Urinary bladder (tissue), 4 donors: Measurements from ENCODE around the gene IRF9. TPM values are rescaled to one million over a fixed set of nuclear protein-coding genes. Genes with fewer than 3 reads are reported as not detected.

ENCODE experiments used
- DNase-seq: peaks from one replicate; pipeline ENCODE4 v3.0.0-alpha.2; 2015; ENCODE audit errors: extremely low spot score
- H3K27ac ChIP-seq: one replicate; pipeline ENCODE4 v1.5.1; 2013; ENCODE audit warnings: low read depth, mild to moderate bottlenecking, moderate library complexity
- H3K36me3 ChIP-seq: one replicate; pipeline ENCODE4 v1.6.1; 2013; ENCODE audit warnings: mild to moderate bottlenecking, moderate library complexity; ENCODE audit not compliant: insufficient read depth
- H3K4me1 ChIP-seq: one replicate; pipeline ENCODE4 v1.6.1; 2013; ENCODE audit warnings: mild to moderate bottlenecking, moderate library complexity; ENCODE audit not compliant: insufficient read depth
- H3K4me3 ChIP-seq: one replicate; pipeline ENCODE4 v1.5.1; 2013; ENCODE audit warnings: low read depth, low read length
- WGBS: extraction: QIAGEN DNeasy Blood & Tissue Kit; methylation state at CpG from one replicate; pipeline ENCODE4 v1.1.7; 2013; 5-methylcytosine and 5-hydroxymethylcytosine counted together
- polyA plus RNA-seq: library from polyadenylated mRNA; stranded (reverse); fragments of 200-250 nt; gene quantifications from one replicate; pipeline ENCODE4 v1.2.3, GENCODE V29; 2013
- total RNA-seq: library from RNA; depleted of rRNA; stranded (reverse); fragments of >200 nt; gene quantifications from one replicate; pipeline ENCODE4 v1.2.3, GENCODE V29; 2014
- donor health status: healthy with polysubstance abuse.
- donor health status: healthy.

Gene IRF9
- total and polyA plus RNA-seq, 2 donors: 56.8 to 106 TPM

DNA sequence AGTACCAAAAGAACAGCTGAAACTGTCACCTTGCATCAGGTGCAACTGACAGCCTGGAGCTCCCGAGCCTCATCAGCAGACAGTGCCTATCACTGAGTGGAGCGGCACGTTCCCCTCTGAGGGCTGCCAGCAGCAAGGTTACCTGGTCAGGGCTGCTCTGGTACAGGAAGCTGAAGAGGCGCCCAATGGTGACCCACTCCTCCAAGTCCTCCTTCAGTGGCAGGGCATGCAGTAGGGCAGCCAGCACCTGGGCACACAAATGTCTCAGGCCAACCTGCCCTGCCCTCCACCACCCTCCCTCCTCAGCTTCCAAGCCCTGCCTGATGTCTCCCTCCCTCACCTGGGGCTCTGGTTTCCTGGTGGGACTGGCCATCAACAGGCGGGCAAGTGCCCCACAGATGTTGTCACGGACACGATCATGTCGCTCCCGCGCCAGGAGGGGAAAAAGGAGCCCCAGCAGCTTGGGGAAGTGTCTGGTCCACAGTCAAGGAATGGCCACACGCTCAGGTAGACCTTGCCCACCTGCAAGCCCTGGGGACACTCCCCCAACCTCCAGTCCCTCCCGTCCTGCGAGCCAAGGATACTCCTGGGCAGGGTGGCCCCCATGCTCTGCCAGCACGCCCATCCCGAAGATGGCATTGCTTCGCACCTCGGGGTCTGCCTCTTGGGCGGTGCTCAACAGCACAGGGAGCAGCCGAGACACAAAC is 20.5 kb downstream of the IRF9 start:
- no peak overlapping the region for H3K27ac ChIP-seq

DNA sequence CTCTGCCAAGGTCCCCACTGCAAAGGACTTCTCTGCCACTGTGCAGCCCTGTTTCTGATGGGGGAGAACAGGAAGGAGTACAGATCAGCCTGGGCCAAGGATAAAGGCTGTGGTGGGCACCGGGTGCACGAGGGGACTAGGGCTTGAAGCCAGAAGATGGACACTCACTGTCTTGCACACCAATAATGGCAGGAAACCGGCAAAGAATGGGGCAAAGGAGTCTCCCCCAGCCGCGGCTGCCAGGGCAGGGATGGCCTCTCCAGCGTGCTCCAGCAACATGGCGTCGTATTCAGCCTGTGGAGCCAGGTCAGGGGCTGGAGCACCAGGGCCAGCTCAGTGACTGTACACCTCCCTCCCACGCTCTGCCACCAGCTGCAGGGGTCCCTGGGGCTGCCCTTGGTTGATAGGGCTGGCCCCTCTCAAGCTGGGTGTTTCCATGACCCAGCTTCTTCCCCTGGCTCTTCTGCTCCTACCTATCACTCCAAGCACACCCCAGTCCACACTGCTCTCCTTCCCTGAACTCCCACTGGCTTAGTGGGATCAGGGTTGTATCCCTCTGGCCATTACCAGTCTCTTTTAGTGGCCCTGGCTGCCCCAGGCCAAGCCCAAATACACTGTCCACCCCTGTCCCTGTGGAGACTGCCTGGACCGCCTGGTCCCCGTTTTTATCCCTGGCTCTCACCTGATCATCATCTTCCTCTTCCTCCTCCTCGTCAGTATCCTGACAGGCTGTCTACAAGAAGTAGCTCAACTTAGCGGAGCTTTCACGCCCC is 21.2 kb downstream of the IRF9 start:
- no peak overlapping the region for H3K4me3 ChIP-seq
- no peak for DNase-seq
- H3K4me1 ChIP-seq: no peaks in the 10 kb centered on the region
- H3K36me3 ChIP-seq: peaks cover 2% of the 10 kb centered on the region
- WGBS: 90% methylated on average over 14 of the region's 14 CpGs
- H3K27ac ChIP-seq: no peak overlapping the region

More for the DNA sequence above, 20.5 kb downstream of the IRF9 start:
- Histone ChIP-seq H3K4me1 (no peaks in the 10 kb centered on the region), H3K36me3 (peaks cover 2% of the 10 kb centered on the region), H3K4me3 (no peak overlapping the region)
- DNase-seq: no peak
- 85% methylated on average over 19 of the region's 19 CpGs for WGBS

GRCh38 chr14:24183014-24183481 is 22.0 kb downstream of the IRF9 start:
- no peak overlapping the region for H3K4me3 ChIP-seq
- DNase-seq: no peak
- no peak overlapping the region for H3K27ac ChIP-seq
- no peaks in the 10 kb centered on the region for H3K4me1 ChIP-seq
- WGBS: 89% methylated on average over 15 of the region's 15 CpGs
- peaks cover 2% of the 10 kb centered on the region for H3K36me3 ChIP-seq

DNA sequence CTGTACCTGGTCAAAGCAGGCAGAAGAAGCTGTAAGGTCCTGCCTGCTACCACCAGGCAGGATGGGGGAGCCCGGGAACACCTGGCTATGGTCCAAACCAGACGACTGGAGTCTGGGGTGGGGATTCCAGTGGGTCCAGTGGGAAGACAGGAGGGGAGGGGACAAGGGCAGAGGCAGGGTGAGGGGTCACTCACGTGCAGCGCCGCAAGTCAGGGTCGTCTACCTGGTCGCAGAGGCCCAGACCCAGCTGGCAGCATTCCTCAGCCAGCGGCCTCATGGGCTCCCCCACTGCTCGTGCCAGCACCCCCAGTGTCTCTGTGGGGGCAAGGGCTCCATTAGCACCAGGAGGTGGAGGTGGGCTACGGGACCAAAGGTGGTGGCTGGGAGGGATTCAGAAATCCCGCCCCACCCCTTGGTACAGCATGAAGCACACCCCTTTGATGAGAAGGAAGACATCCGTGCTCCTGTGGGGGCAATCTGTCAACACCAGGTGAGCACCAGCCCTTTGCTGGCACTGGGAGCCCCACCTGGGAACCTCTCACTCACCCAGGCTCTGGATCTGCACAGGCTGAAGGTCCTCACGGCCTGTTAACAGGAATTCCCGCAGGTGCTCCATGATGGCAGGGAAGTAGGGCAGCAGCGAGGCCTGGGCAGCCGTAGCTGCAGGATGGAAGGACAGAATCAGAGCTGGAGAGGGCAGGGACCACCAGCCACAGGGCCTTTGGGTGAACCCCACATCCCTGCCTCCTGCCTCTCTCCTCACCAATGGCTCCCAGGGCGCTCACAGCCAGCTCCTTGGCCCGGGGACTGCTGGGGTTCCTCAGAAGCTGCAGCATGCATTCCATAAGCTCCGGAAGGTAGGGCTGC is 23.3 kb downstream of the IRF9 start:
- no peak for DNase-seq
- 88% methylated on average over 19 of the region's 19 CpGs for WGBS
- Histone ChIP-seq H3K27ac (no peak overlapping the region), H3K36me3 (peaks cover 2% of the 10 kb centered on the region), H3K4me3 (no peak overlapping the region), H3K4me1 (no peaks in the 10 kb centered on the region)

- Histone ChIP-seq H3K36me3 (peaks cover 2% of the 10 kb centered on the region), H3K4me3 (no peak overlapping the region), H3K27ac (no peak overlapping the region), H3K4me1 (no peaks in the 10 kb centered on the region)
- 96% methylated on average over 7 of the region's 7 CpGs for WGBS
- no peak for DNase-seq
Observed at GRCh38 chr14:24185026-24185425, 24.0 kb downstream of the IRF9 start.

DNA sequence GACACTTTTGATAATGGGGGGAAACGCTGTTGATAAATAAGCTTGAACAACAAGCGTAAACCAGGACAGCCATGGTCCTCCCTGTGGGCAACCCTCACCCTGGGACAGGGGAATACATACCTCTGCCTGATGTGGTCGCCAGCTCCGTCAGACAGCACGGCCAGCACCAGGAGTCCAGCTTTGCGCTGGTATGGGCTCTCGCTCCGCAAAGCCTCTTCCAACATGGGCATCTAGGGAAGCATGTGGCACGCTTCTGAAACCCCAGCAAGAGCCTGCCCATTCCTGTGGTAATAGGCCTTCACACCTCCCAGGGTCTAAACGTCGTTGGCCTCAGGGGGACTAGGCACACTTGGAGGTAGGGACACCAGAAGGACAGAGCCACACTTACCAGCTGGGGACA is 24.7 kb downstream of the IRF9 start:
- 93% methylated on average over 11 of the region's 11 CpGs for WGBS
- DNase-seq: no peak
- H3K4me1 ChIP-seq: no peaks in the 10 kb centered on the region

DNA sequence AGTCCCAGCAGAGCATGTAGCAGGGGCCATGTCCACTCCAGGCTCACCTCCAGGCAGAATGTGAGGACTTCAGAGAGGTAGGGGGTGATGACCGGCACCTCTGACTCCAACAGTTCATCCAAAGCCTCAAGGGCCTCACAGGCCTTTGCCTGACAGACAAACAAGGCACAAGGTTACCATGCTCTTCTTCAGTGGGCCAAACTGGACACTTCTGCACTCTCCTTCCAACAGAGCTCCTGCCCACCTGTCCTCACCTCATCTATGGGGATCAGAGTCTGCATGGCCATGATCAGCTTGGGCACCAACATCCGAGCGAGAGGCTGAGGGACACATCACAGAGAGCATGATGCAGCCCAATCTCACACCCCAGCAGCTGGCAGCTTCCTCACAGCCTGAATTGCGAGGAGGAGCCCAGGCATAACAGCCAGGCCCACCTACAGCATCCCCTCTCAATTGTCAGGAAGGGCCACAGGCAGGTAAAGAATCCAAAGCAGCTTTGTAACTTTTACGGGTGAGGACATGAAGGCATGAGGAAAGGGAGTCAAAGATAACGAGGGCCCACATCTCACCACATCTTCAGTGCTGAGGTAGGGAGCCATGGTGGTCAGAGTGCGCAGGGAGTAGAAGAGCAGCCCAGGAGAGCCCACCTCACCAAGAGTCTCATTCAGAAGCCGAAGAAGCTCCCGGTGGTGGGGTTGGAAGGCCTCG is 25.9 kb downstream of the IRF9 start:
- Histone ChIP-seq H3K4me3 (no peak overlapping the region), H3K4me1 (no peaks in the 10 kb centered on the region), H3K27ac (no peak overlapping the region), H3K36me3 (no peaks in the 10 kb centered on the region)
- 93% methylated on average over 10 of the region's 10 CpGs for WGBS
- no peak for DNase-seq

More for the DNA sequence above, 24.7 kb downstream of the IRF9 start:
- no peaks in the 10 kb centered on the region for H3K36me3 ChIP-seq
- no peak overlapping the region for H3K27ac ChIP-seq
- no peak overlapping the region for H3K4me3 ChIP-seq

DNA sequence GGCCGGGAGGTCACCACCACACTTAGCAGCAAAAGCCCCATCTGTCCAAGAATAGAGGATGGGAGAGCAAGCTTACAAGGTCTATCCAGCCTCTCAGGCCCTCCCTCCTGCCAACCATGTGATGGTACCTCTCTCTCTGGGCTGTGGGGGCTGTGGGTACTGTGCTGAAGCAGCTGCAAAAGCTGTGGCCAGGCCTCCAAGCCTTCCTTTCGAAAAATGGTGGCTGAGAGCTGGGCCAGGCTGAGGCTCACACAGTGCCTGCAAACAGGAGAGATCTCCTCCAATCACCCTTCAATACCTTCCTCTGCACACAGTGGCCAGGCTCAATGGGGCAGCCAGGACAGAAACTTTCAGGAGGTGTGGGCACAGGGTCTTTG is 26.5 kb downstream of the IRF9 start:
- Histone ChIP-seq H3K27ac (no peak overlapping the region), H3K4me1 (no peaks in the 10 kb centered on the region), H3K36me3 (no peaks in the 10 kb centered on the region), H3K4me3 (no peak overlapping the region)
- no peak for DNase-seq
- 88% methylated on average over 2 of the region's 2 CpGs for WGBS

GRCh38 chr14:24188251-24189058 is 27.4 kb downstream of the IRF9 start, which contains the start of gene IPO4:
Gene IPO4 (minus strand): TSS chr14:24188816. CDS start chr14:24188787, 29 bp downstream.
- Histone ChIP-seq H3K27ac (peak within 1 kb of the TSS; percentile 16), H3K36me3 (no peaks in the 10 kb centered on the region), H3K4me3 (peak within 1 kb of the TSS; percentile 62), H3K4me1 (no peaks in the 10 kb centered on the region)
- peak; percentile 92 for DNase-seq
- under 1% methylated on average over 65 of the region's 65 CpGs for WGBS

DNA sequence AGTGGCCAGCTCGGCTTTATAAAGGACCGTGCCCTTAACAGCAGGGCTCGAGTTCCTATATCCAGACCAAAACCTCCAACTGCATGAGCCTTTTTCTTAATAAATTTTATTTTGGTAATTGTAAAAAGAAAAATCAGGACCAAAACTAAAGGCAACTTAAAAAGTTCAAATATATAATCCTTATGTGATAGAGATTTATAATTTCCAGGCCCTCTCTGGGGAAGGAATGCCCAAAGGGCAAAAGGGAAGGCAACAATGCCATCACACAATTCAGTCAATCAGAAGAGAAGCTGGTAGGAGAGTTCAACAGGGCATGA is 28.0 kb downstream of the IRF9 start:
- no peak for DNase-seq
- WGBS: 2% methylated on average over 3 of the region's 3 CpGs
- no peak overlapping the region for H3K27ac ChIP-seq
- no peak overlapping the region for H3K4me3 ChIP-seq
- no peaks in the 10 kb centered on the region for H3K36me3 ChIP-seq
- no peaks in the 10 kb centered on the region for H3K4me1 ChIP-seq

- Histone ChIP-seq H3K27ac (no peak overlapping the region), H3K36me3 (no peaks in the 10 kb centered on the region), H3K4me3 (no peak overlapping the region), H3K4me1 (no peaks in the 10 kb centered on the region)
- no peak for DNase-seq
- 94% methylated on average over 9 of the region's 9 CpGs for WGBS
Observed at GRCh38 chr14:24189460-24189859, 28.4 kb downstream of the IRF9 start.

GRCh38 chr14:24190416-24190815 is 29.4 kb downstream of the IRF9 start:
- 92% methylated on average over 10 of the region's 10 CpGs for WGBS
- Histone ChIP-seq H3K27ac (no peak overlapping the region), H3K4me1 (no peaks in the 10 kb centered on the region), H3K4me3 (no peak overlapping the region), H3K36me3 (no peaks in the 10 kb centered on the region)
- DNase-seq: no peak
